Sigmoid colon (tissue), 7 donors: ENCODE data around the gene KCNAB1. TPM values are rescaled to one million over a fixed set of nuclear protein-coding genes. Genes with fewer than 3 reads are reported as not detected.
"Not testable (repeated sequence)": the region's sequence is repeated elsewhere in the genome, so short reads cannot be mapped to it uniquely, and the experiment has no call there.

Experiments used
- DNase-seq: peaks from one replicate; pipeline ENCODE4 v3.0.0-alpha.2; 2019
- H3K27ac ChIP-seq, 4 donors: fragments of 200-600 bp; sonication (generic); one replicate each; pipeline ENCODE4 v1.5.1; 2016 to 2019; ENCODE audit warnings: mild to moderate bottlenecking in 1 of 4
- H3K27me3 ChIP-seq, 3 donors: fragments of 200-600 bp; sonication (generic); one replicate each; pipeline ENCODE4 v1.5.1; 2019; ENCODE audit warnings: mild to moderate bottlenecking in 1 of 3
- H3K36me3 ChIP-seq, 4 donors: fragments of 200-600 bp; sonication (generic); one replicate each; pipeline ENCODE4 v1.5.1; 2016 to 2019
- H3K4me1 ChIP-seq, 4 donors: fragments of 200-600 bp; sonication (generic); one replicate each; pipeline ENCODE4 v1.5.1; 2017 to 2019
- H3K4me3 ChIP-seq, 4 donors: fragments of 200-600 bp; sonication (generic); one replicate each; pipeline ENCODE4 v1.5.1; 2017 to 2019; ENCODE audit warnings: mild to moderate bottlenecking in 2 of 4, moderate library complexity in 1 of 4
- H3K9me3 ChIP-seq, 4 donors: fragments of 200-600 bp in 3 of 4; sonication (generic) in 3 of 4; one replicate each; pipeline versions ENCODE4 v1.5.1 to v1.6.1; 2013 to 2019
- CTCF ChIP-seq, 4 experiments: fragments of 450-650 bp in 3 of 4; fragments of 200-600 bp in 1 of 4; IDR thresholded peaks; one replicate each; pipeline ENCODE4 v1.5.1; 2016 to 2019; ENCODE audit warnings: antibody characterized with exemption in 4 of 4, mild to moderate bottlenecking in 3 of 4, moderate library complexity in 2 of 4
- EP300 ChIP-seq, 4 donors: sonication (generic); formaldehyde crosslinking; IDR thresholded peaks; one replicate each; pipeline ENCODE4 v1.6.1; 2017; ENCODE audit warnings: antibody characterized with exemption in 4 of 4
- POLR2A ChIP-seq, 2 donors: fragments of 450-650 bp; IDR thresholded peaks; one replicate each; pipeline ENCODE4 v1.6.1; 2016; ENCODE audit warnings: antibody characterized with exemption in 2 of 2, mild to moderate bottlenecking in 2 of 2, moderate library complexity in 2 of 2
- POLR2AphosphoS5 ChIP-seq, 4 donors: sonication (generic); formaldehyde crosslinking; IDR thresholded peaks; one replicate each; pipeline ENCODE4 v1.6.1; 2017; ENCODE audit warnings: antibody characterized with exemption in 4 of 4
- WGBS, 2 donors: extraction: QIAGEN DNeasy Blood & Tissue Kit; methylation state at CpG; one replicate each; pipeline ENCODE4 v1.1.7; 2013; 5-methylcytosine and 5-hydroxymethylcytosine counted together
- intact Hi-C: fragments of 100-400 bp; cut with DNase I; formaldehyde crosslinking; loops from one replicate; pipeline ENCODE4 v1.15.1; 2023
- polyA plus RNA-seq, 3 donors: library from polyadenylated mRNA; stranded (reverse); fragments of 200-250 nt; gene quantifications; one replicate each; pipeline ENCODE4 v1.2.3, GENCODE V29; 2013
- total RNA-seq, 4 donors: library from RNA; depleted of rRNA; stranded (reverse); fragments of >200 nt; gene quantifications; one replicate each; pipeline ENCODE4 v1.1.0, GENCODE V29; 2016
- donor health status: healthy with polysubstance abuse.
- donor health status: Bipolar disorder and iron deficiency.
- donor health status: healthy.

KCNAB1 gene
- total and polyA plus RNA-seq, 7 donors = 1.2 to 5.0 (median 4.3) TPM; not detected in 2

- Histone ChIP-seq H3K4me1 (no peaks in the 10 kb centered on the region), H3K27ac (no peak overlapping the region), H3K9me3 (no peaks in the 10 kb centered on the region), H3K36me3 (no peaks in the 10 kb centered on the region), H3K4me3 (no peak overlapping the region), H3K27me3 (no peaks in the 10 kb centered on the region)
- no peak for DNase-seq
- 66 to 88% methylated on average over 2 of the region's 2 CpGs for WGBS, 2 donors
- intact Hi-C loops = no loop called here
- no peak for TF ChIP-seq CTCF (IDR thresholded peaks at IDR 0.05)
- no peak for TF ChIP-seq POLR2A (IDR thresholded peaks at IDR 0.05)
- no peak for TF ChIP-seq POLR2AphosphoS5 (IDR thresholded peaks at IDR 0.05)
- no peak for TF ChIP-seq EP300 (IDR thresholded peaks at IDR 0.05)
Observed at GRCh38 chr3:156094391-156094790, 26.0 kb upstream of the KCNAB1 start.

- H3K4me1 ChIP-seq, H3K9me3 ChIP-seq, intact Hi-C loops, H3K27ac ChIP-seq, DNase-seq, H3K4me3 ChIP-seq, H3K36me3 ChIP-seq, H3K27me3 ChIP-seq: not testable (repeated sequence)
- WGBS, 2 donors = 93 to 98% methylated on average over 4 of the region's 4 CpGs
Observed at GRCh38 chr3:156095652-156096051, 24.7 kb upstream of the KCNAB1 start.

- intact Hi-C loops = no loop called here
Observed at GRCh38 chr3:156098437-156099035, 21.8 kb upstream of the KCNAB1 start.

GRCh38 chr3:156099348-156099747 is 21.0 kb upstream of the KCNAB1 start:
- H3K4me3 ChIP-seq, H3K4me1 ChIP-seq, H3K36me3 ChIP-seq, H3K27me3 ChIP-seq, H3K9me3 ChIP-seq, DNase-seq, H3K27ac ChIP-seq, intact Hi-C loops: not testable (repeated sequence)
- 95 to 96% methylated on average over 27 of the region's 27 CpGs for WGBS, 2 donors

More at GRCh38 chr3:156098437-156099035, 21.8 kb upstream of the KCNAB1 start:
- TF ChIP-seq POLR2AphosphoS5 (IDR thresholded peaks at IDR 0.05) = no peak
- TF ChIP-seq POLR2A (IDR thresholded peaks at IDR 0.05) = no peak
- TF ChIP-seq CTCF (IDR thresholded peaks at IDR 0.05) = no peak
- no peak for TF ChIP-seq EP300 (IDR thresholded peaks at IDR 0.05)
- Histone ChIP-seq H3K4me1 (peaks cover 0 to 4% (median 0%) of the 10 kb centered on the region in 4 donors), H3K27me3 (no peaks in the 10 kb centered on the region), H3K4me3 (no peak overlapping the region), H3K36me3 (no peaks in the 10 kb centered on the region), H3K9me3 (no peaks in the 10 kb centered on the region), H3K27ac (no peak overlapping the region)
- no peak for DNase-seq
- WGBS, 2 donors = 92% methylated on average over 4 of the region's 4 CpGs

- intact Hi-C loops, H3K9me3 ChIP-seq, H3K4me3 ChIP-seq, DNase-seq, H3K27me3 ChIP-seq, H3K36me3 ChIP-seq, H3K4me1 ChIP-seq, H3K27ac ChIP-seq: not testable (repeated sequence)
- WGBS, 2 donors = 89 to 94% methylated on average over 9 of the region's 9 CpGs
Observed at GRCh38 chr3:156099984-156100383, 20.4 kb upstream of the KCNAB1 start.

- DNase-seq = no peak
- WGBS, 2 donors = 22 to 50% methylated on average over 4 of the region's 4 CpGs
- no peak overlapping the region for H3K4me3 ChIP-seq
- H3K36me3 ChIP-seq = no peaks in the 10 kb centered on the region
- peaks cover 0 to 4% (median 0%) of the 10 kb centered on the region in 4 donors for H3K4me1 ChIP-seq
- no peaks in the 10 kb centered on the region for H3K27me3 ChIP-seq
- H3K27ac ChIP-seq = no peak overlapping the region
- TF ChIP-seq CTCF (IDR thresholded peaks at IDR 0.05) (no peak), EP300 (IDR thresholded peaks at IDR 0.05) (no peak), POLR2A (IDR thresholded peaks at IDR 0.05) (no peak), POLR2AphosphoS5 (IDR thresholded peaks at IDR 0.05) (no peak)
- H3K9me3 ChIP-seq = no peaks in the 10 kb centered on the region
- intact Hi-C loops = no loop called here
Observed at GRCh38 chr3:156102267-156102931, 18.0 kb upstream of the KCNAB1 start.
